Measurements from ENCODE around the gene TEX9.

The TEX9 gene

DNA sequence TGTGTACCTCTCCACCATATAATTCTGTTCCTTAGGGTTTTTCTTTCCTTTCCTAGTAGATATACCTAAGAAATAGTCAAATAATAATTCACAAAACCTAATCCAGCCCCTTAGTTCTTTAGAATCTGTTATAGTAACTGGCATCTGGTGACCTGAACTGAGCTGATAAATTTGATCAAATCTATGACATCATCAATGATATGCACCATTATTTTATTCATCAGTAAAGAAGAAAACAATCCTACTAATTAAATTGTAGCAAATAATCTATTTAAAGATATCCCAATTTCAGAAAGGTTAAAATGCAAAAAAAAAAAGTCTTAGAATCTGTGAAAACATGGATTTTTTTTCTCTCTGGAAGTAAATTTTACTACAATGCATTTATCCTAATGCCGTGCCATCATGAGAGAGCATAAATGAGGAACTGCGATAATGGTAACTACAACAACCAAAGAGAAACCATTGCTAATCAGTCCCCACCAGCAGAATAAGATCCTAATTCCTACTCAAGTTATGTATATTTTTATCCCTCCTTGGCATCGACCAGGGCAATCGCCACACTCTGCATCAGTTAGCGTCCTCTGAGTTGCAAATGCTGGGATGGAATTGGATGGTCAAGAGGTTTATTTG, 106.3 kb downstream of the TEX9 start (continued):
- TF ChIP-seq, protein P1, sequence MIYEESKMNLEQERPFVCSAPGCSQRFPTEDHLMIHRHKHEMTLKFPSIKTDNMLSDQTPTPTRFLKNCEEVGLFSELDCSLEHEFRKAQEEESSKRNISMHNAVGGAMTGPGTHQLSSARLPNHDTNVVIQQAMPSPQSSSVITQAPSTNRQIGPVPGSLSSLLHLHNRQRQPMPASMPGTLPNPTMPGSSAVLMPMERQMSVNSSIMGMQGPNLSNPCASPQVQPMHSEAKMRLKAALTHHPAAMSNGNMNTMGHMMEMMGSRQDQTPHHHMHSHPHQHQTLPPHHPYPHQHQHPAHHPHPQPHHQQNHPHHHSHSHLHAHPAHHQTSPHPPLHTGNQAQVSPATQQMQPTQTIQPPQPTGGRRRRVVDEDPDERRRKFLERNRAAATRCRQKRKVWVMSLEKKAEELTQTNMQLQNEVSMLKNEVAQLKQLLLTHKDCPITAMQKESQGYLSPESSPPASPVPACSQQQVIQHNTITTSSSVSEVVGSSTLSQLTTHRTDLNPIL (CRISPR knock-in tag; IDR thresholded peaks at IDR 0.05; ENCODE audit: low read depth), result no peak
- TF ChIP-seq OSR1 (CRISPR knock-in tag; IDR thresholded peaks at IDR 0.05), result no peak
- no peak for TF ChIP-seq SNAI2 (CRISPR knock-in tag; IDR thresholded peaks at IDR 0.05)
- TF ChIP-seq, protein P2, sequence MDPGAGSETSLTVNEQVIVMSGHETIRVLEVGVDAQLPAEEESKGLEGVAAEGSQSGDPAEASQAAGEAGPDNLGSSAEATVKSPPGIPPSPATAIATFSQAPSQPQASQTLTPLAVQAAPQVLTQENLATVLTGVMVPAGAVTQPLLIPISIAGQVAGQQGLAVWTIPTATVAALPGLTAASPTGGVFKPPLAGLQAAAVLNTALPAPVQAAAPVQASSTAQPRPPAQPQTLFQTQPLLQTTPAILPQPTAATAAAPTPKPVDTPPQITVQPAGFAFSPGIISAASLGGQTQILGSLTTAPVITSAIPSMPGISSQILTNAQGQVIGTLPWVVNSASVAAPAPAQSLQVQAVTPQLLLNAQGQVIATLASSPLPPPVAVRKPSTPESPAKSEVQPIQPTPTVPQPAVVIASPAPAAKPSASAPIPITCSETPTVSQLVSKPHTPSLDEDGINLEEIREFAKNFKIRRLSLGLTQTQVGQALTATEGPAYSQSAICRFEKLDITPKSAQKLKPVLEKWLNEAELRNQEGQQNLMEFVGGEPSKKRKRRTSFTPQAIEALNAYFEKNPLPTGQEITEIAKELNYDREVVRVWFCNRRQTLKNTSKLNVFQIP (CRISPR knock-in tag; IDR thresholded peaks at IDR 0.05; ENCODE audit: borderline replicate concordance, low read depth), result no peak

DNA sequence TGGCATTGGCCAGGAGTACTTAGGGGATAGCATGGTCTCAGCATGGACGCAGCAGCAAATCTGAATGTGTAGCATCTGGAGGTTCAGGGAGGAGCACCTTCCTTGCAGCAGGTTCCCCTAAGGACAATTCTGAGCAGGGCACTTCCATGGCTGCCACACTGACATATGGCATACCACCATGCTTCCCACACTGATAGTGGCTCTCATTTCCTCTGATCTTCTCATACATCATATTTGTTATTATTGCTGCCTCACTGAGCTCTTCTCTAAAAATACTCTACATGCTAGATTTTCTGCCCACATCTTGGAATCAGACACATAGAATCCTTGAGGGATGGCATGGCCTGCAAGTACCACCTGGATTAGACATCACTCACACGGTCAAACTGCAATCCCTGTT, 107.1 kb downstream of the TEX9 start:
- TF ChIP-seq, protein P2 (CRISPR knock-in tag; IDR thresholded peaks at IDR 0.05; ENCODE audit: borderline replicate concordance, low read depth), result no peak
- no peak for TF ChIP-seq CSDC2 (CRISPR knock-in tag; IDR thresholded peaks at IDR 0.05)
- TF ChIP-seq RARB (CRISPR knock-in tag; IDR thresholded peaks at IDR 0.05), result no peak
- TF ChIP-seq ZNF8 (CRISPR knock-in tag; IDR thresholded peaks at IDR 0.05), result no peak
- no peak for TF ChIP-seq TOX (CRISPR knock-in tag; IDR thresholded peaks at IDR 0.05; ENCODE audit: borderline replicate concordance)
- no peak for TF ChIP-seq ZFP3 (CRISPR knock-in tag; IDR thresholded peaks at IDR 0.05)
- TF ChIP-seq, protein P3, sequence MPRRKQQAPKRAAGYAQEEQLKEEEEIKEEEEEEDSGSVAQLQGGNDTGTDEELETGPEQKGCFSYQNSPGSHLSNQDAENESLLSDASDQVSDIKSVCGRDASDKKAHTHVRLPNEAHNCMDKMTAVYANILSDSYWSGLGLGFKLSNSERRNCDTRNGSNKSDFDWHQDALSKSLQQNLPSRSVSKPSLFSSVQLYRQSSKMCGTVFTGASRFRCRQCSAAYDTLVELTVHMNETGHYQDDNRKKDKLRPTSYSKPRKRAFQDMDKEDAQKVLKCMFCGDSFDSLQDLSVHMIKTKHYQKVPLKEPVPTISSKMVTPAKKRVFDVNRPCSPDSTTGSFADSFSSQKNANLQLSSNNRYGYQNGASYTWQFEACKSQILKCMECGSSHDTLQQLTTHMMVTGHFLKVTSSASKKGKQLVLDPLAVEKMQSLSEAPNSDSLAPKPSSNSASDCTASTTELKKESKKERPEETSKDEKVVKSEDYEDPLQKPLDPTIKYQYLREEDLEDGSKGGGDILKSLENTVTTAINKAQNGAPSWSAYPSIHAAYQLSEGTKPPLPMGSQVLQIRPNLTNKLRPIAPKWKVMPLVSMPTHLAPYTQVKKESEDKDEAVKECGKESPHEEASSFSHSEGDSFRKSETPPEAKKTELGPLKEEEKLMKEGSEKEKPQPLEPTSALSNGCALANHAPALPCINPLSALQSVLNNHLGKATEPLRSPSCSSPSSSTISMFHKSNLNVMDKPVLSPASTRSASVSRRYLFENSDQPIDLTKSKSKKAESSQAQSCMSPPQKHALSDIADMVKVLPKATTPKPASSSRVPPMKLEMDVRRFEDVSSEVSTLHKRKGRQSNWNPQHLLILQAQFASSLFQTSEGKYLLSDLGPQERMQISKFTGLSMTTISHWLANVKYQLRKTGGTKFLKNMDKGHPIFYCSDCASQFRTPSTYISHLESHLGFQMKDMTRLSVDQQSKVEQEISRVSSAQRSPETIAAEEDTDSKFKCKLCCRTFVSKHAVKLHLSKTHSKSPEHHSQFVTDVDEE (CRISPR knock-in tag; IDR thresholded peaks at IDR 0.05), result no peak
- ATAC-seq, result no peak

DNA sequence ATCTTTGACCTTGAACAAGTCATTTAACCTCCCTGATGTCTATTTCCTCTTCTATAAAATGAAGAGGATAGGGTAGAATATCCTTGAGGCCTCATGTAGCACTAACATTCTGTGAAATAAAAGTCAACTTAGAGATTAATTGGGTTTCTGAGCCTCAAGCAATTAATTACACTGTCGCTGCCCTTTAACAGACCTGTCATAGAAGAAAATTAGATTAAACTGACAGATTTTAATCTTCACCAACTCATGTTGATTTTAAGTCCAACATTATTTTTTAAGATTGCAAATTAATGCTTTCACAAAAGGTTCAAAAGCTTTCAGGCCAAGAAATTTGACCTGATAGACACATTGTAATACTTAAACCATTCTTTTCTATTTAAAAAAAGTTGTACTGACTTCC, 107.8 kb downstream of the TEX9 start:
- TF ChIP-seq, protein P1 (CRISPR knock-in tag; IDR thresholded peaks at IDR 0.05; ENCODE audit: low read depth), result no peak
- TF ChIP-seq TCF4 (CRISPR knock-in tag; IDR thresholded peaks at IDR 0.05; ENCODE audit: borderline replicate concordance) (peak; percentile 60; the same call in 1 of the 2 replicates), ZC3H10 (CRISPR knock-in tag; IDR thresholded peaks at IDR 0.05) (no peak), SNAI2 (CRISPR knock-in tag; IDR thresholded peaks at IDR 0.05) (no peak)
- no peak for ATAC-seq

DNA sequence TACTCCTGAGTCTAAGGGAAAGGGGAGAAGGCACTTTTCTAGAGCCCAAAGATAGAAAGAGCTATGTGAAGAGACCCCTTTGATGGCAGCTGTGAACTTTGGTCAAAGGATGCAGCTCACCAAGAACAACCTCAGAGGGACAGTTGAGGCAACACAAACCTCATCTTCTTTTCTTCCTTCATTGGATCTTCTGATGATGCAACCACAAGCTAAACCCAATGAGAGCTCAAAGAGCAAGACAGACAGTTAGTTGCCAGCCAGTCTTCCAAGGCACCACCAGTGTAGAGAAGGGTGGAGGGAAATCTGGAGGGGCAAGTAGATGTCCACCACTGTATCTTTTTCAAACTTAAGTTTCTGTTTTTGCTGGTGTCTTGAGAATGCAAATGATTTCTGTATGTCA, 110.1 kb downstream of the TEX9 start:
- TF ChIP-seq, protein P1 (CRISPR knock-in tag; IDR thresholded peaks at IDR 0.05; ENCODE audit: low read depth), result no peak
- TF ChIP-seq, protein P2 (CRISPR knock-in tag; IDR thresholded peaks at IDR 0.05; ENCODE audit: borderline replicate concordance, low read depth), result no peak
- no peak for TF ChIP-seq TOX (CRISPR knock-in tag; IDR thresholded peaks at IDR 0.05; ENCODE audit: borderline replicate concordance)
- ATAC-seq, result no peak
